ENCODE measurements around the gene TXNL4B.

TXNL4B gene

DNA sequence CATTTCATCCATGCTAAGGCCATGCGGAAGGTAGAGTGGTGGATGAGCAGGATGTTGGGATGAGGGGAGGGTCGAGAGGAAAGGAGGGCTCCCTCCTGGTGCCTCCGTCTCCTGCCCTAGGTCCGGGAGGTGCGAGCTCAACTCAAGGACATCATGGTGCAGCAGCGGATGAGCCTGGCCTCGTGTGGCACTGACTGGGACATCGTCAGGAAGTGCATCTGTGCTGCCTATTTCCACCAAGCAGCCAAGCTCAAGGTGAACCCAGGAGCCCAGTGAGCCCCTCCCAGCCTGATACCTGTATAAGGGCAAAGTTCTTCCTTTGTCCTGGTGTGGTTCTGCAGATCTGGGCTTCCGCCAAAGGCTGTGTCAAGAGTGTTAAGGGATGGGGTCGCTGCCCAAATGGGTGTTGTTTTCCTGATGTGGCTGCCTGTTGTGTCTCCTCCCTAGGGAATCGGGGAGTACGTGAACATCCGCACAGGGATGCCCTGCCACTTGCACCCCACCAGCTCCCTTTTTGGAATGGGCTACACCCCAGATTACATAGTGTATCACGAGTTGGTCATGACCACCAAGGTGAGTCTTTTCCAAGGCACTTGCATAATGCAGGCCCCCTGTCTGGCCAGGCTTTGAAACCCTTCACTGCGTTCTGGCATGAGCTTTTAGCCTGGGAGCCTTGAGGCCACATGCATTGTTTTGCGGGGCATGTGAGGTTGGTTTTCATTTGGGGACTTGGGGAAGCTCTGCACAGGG lies 15.1 kb upstream of the TXNL4B start:
- TF ChIP-seq, protein P1, sequence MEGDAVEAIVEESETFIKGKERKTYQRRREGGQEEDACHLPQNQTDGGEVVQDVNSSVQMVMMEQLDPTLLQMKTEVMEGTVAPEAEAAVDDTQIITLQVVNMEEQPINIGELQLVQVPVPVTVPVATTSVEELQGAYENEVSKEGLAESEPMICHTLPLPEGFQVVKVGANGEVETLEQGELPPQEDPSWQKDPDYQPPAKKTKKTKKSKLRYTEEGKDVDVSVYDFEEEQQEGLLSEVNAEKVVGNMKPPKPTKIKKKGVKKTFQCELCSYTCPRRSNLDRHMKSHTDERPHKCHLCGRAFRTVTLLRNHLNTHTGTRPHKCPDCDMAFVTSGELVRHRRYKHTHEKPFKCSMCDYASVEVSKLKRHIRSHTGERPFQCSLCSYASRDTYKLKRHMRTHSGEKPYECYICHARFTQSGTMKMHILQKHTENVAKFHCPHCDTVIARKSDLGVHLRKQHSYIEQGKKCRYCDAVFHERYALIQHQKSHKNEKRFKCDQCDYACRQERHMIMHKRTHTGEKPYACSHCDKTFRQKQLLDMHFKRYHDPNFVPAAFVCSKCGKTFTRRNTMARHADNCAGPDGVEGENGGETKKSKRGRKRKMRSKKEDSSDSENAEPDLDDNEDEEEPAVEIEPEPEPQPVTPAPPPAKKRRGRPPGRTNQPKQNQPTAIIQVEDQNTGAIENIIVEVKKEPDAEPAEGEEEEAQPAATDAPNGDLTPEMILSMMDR (IDR thresholded peaks at IDR 0.05): no peak

DNA sequence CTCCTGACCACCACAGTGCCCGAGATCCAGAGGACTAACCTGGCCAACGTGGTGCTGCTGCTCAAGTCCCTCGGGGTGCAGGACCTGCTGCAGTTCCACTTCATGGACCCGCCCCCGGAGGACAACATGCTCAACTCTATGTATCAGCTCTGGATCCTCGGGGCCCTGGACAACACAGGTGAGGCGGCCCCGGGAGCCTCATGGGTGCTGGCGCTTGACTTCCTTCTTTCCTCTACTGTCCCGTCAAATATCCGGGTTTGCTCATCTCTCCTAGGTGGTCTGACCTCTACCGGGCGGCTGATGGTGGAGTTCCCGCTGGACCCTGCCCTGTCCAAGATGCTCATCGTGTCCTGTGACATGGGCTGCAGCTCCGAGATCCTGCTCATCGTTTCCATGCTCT lies 14.0 kb upstream of the TXNL4B start:
- TF ChIP-seq ZFX (IDR thresholded peaks at IDR 0.05; ENCODE audit: borderline replicate concordance): no peak
- TF ChIP-seq, protein P1 (IDR thresholded peaks at IDR 0.05): no peak
- H3K27ac ChIP-seq: no peak overlapping the region

More for the DNA sequence above, 15.1 kb upstream of the TXNL4B start:
- no peak overlapping the region for H3K27ac ChIP-seq

DNA sequence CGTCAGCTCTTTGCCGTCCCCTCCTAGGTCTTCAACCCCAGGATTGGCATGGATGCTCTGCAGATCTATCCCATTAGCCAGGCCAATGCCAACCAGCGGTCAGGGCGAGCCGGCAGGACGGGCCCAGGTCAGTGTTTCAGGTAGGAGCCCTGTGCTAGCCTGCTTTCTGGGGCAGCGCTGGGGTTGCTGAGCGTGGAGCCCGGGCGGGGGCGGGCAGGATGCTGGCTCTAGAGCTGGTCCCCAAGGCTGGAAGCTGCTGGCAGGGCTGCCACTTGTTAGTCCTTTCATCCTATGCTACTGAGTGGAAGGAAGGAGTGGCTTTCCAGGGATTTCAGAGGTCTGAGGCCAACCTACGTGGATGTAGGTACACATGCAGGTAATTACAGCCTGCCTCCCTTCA lies 12.6 kb upstream of the TXNL4B start:
- H3K27ac ChIP-seq: no peak overlapping the region
- TF ChIP-seq ZFX (IDR thresholded peaks at IDR 0.05; ENCODE audit: borderline replicate concordance): no peak
- TF ChIP-seq, protein P1 (IDR thresholded peaks at IDR 0.05): no peak

DNA sequence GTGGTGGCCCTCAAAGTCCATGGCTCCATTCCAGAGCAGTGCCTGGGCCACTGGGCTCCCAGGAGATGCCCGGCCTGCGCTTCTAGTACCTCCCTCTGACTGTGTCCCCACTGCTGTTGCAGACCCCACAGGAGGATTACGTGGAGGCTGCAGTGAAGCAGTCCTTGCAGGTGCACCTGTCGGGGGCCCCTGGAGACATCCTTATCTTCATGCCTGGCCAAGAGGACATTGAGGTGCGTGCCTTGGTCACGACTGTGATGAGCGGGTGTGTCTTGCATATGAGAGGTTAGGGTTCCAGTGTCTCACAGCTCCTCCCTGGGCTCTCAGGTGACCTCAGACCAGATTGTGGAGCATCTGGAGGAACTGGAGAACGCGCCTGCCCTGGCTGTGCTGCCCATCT lies 11.5 kb upstream of the TXNL4B start:
- TF ChIP-seq ZFX (IDR thresholded peaks at IDR 0.05; ENCODE audit: borderline replicate concordance): no peak
- TF ChIP-seq, protein P1 (IDR thresholded peaks at IDR 0.05): no peak
- H3K27ac ChIP-seq: no peak overlapping the region

DNA sequence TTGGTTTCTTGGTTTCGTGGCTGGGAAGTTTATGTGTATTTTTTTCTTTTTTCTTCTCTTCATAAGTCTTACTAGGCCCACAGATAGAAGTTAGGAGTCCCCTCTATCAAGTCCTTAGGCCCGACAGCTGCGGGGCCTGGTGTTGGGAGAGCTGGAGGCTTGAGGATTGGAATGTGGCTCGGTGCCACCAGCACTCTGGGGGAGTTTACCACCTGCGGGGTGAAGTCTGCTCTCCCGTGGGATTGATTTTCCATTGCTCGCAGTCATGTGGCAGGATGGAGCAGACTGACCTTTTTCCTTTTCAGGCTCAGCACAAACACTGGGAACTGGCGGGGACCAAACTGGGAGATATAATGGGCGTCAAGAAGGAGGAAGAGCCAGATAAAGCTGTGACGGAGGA lies 7.8 kb upstream of the TXNL4B start:
- TF ChIP-seq, protein P1 (IDR thresholded peaks at IDR 0.05): no peak
- TF ChIP-seq ZFX (IDR thresholded peaks at IDR 0.05; ENCODE audit: borderline replicate concordance): no peak
- no peak overlapping the region for H3K27ac ChIP-seq

DNA sequence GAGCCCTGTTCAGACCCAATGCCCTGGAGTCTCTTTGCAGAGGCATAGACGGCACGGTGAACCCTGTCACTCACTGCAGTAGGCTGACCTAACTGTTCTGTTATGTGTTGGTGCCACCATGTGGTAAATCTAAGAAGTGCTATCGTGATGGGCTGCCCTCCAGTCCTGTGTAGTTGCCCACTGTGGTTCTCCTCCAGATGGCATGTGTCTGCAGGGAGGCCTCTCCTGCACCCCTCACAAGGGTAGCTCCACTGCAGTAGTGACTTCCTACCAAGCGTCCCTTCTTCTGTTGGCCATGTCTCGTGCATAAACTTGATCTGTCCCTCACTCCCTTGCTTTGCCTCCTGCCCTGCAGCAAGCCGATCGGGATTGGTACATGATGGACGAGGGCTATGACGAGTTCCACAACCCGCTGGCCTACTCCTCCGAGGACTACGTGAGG lies 6.0 kb upstream of the TXNL4B start:
- H3K27ac ChIP-seq: no peak overlapping the region
- TF ChIP-seq ZFX (IDR thresholded peaks at IDR 0.05; ENCODE audit: borderline replicate concordance): no peak
- TF ChIP-seq, protein P1 (IDR thresholded peaks at IDR 0.05): peak; percentile 61

DNA sequence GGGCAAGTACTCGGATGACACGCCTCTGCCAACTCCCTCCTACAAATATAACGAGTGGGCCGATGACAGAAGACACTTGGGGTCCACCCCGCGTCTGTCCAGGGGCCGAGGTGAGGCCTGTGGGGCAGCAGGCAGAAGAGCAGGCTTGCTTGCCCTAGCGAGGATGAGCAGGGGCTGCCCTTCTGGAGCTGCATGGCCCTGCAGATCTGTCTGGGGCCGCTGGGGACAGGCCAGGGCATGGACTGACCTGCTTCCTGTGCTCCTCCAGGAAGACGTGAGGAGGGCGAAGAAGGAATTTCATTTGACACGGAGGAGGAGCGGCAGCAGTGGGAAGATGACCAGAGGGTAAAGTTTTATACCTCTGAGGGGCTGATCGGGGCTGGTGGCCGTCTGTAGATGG lies 5.5 kb upstream of the TXNL4B start:
- no peak overlapping the region for H3K27ac ChIP-seq
- TF ChIP-seq, protein P1 (IDR thresholded peaks at IDR 0.05): no peak
- no peak for TF ChIP-seq ZFX (IDR thresholded peaks at IDR 0.05; ENCODE audit: borderline replicate concordance)

All from 22Rv1 (cell line).